GM19455 (cell line): Measurements from ENCODE around the gene TYK2.

Source experiments
- ATAC-seq: cut with Tn5 transposase; IDR thresholded peaks from one replicate; pipeline ENCODE4 v1.9.1; 2021; ENCODE audit not compliant: unreplicated experiment

The TYK2 gene

DNA sequence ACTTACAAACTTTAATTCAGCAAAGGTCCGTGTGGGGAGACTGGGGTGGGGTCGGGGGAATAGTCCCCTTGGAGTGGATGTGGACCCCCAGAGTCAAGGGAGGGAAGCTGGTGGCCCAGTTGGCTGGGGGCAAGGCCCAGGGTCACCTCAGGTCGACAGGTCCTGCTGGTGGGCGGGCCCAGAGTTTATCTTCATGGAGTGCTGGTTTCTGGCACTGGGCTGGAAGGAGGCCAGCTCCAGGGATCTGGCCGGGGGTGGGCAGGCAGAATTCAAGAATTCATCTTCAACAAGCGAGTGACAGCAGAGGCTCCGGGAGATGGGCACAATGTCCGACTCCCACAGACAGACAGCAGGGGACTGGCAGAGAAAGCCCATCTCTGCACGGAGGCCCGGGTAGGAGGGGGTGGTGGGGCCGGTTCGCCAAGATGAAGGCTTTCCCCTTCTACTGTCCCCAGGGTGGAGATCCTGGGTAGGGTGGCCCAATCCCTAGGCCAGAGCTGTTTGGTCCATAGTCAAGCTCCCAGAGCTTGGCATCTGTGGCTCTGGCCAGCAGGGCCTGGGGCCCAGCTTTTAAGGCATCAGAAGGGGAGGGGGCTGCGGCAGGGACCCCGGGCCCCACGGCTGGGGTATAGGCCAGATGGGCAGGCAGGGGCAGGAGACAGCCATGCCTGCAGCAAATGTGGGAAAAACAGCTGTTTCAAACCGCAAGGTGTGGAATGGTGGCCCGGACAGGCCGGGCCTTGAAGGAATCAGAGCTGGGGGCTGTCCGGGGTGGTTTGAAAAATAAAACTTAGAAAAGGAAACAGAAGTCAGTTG lies 63.9 kb downstream of the TYK2 start:
- ATAC-seq: no peak

DNA sequence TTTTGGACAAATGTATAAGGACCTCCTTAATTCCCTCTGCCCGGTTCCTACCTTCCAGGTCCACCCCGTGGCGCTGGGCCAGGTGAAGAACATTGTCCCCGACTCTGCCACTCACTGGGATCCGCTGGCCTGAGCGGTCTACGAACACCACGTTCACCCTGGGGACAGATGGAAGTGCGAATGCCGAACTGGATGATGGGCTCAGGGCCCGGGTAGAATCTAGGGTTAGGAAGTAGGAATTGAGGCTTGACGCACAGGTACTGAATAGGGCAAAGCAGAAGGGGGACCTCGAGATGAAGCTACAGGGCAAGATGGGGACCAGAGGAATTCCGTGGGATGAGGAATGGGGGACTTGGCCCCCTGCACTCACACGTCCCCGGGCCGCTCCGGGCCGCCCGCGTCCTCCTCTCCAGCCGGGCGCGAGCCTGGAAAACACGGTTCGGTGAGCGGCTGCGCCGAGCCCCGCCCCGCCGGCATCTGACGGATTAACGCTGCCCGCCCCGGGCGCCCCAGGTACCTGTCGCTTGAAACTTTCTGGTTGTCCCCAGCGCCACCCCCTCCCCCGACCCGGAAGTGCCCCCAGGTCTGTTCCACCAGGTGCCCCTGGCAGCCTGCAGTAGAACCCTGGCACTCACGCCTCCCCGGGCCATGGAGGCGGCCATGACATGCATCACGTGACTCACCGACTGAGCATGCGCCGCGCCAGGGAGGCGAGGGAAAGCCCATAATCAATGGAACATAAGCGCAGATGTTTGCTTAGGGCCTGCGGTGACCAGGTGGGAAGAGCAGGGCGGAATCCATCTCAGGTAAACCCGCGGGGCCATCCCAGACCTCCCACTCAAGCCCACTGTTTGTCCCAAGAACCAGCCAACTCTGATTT lies 64.8 kb downstream of the TYK2 start, which contains the start of gene FDX2:
FDX2 (minus strand) TSS at position 681 of the 880 bp plus-strand sequence; CDS start at position 662, 19 bp downstream.
- peak; percentile 57 for ATAC-seq

DNA sequence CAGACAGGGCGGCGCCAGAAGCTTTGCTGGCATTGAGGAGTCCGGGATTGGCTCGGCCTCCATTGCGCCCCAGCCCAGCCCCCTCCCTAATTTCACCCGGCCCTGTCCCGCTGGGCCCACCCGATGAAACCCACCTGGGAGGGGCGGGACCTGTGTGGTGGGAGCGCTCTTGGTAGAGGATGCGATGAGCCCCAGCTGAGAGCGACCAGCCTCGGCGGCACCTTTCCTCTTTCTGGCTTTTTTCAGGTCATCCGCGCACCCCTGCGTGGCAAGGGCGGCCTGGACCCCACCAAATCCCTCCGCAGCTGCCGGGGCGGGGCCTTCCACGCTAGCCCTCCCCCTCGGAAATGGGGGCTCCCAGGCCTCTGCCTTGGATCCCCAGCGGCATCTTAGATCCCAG lies 70.9 kb downstream of the TYK2 start, which contains the start of gene ZGLP1:
ZGLP1 (minus strand) TSS at position 393 of the 400 bp plus-strand sequence.
- ATAC-seq: no peak

DNA sequence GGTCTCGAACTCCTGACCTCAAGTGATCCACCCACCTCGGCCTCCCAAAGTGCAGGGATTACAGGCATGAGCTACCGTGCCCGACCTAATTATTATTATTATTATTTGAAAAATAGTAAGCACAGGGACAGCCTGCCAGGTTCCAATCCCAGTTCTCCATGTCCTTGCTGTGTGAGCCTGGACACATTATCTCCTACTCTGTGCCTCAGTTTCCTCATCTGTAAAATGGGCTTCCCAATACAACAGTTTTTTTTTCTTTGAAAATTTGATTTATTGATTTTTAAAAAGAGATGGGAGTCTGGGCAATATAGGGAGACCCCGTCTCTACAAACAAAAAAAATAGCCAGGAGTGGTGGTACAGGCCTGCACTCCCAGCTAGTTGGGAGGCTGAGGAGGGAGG lies 74.0 kb downstream of the TYK2 start:
- ATAC-seq: no peak

DNA sequence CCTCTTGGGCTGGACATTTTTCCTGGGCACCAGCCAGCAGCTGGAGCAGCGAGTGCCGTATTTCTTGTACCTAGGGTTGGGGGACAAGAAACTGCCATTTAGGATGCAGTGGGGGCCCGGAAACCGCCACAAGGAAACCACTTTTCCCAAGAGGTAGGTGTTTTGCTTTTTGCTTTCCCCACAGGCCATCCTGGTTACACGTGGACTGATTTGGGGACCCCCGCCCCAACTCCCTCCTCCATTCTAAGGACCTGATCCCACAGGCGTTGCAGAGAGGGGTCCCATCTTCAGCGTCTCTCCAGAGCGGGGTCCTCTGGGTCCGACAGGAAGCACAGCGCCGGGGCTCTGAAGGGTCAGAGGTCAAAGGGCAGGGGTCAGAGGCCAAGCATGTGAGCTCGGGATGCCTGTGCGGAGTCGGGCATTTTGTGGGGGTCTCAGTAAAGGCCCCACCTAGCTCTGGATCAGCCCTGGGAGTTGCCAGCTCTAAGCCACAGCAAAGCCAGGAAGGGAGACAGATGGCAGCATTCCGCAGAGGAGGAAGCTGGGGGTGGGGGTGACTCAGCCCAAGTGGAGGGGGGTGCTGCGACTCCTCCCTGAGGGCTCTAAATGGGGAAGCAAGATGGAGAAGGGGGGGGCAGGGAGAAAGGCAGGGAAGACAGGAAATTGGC lies 75.1 kb downstream of the TYK2 start:
- ATAC-seq: no peak
